SK-N-SH treated with all-trans-retinoic acid at 6 μM for 48 hours (cell line): Measurements from ENCODE around the gene KIAA1958.

Source experiments
- ATAC-seq: fragments of 200-7000 bp; cut with Tn5 transposase; 3 replicates; pipeline ENCODE4 v1.9.1; 2020; ENCODE audit warnings: mild to moderate bottlenecking, moderate library complexity
- ARNTL ChIP-seq: fragments of 450-650 bp; formaldehyde crosslinking; IDR thresholded peaks from 2 replicates; pipeline ENCODE4 v1.5.0; 2020; ENCODE audit warnings: low read depth, mild to moderate bottlenecking, moderate library complexity, borderline replicate concordance
- BACH2 ChIP-seq: fragments of 250-450 bp; sonication (Bioruptor Pico); IDR thresholded peaks from 2 replicates; pipeline ENCODE4 v1.9.0; 2021; ENCODE audit warnings: mild to moderate bottlenecking, borderline replicate concordance
- CSDC2 ChIP-seq: fragments of 250-450 bp; sonication (Bioruptor Pico); IDR thresholded peaks from 2 replicates; pipeline ENCODE4 v1.5.0; 2020; ENCODE audit warnings: mild to moderate bottlenecking, moderate library complexity
- ESRRG ChIP-seq: fragments of 250-450 bp; sonication (Bioruptor Pico); IDR thresholded peaks from 2 replicates; pipeline ENCODE4 v1.6.1; 2021; ENCODE audit warnings: mild to moderate bottlenecking
- GLIS3 ChIP-seq: fragments of 250-450 bp; sonication (Bioruptor Pico); IDR thresholded peaks from 2 replicates; pipeline ENCODE4 v1.5.0; 2020; ENCODE audit warnings: mild to moderate bottlenecking, moderate library complexity
- ISL1 ChIP-seq: fragments of 250-450 bp; sonication (Bioruptor Pico); IDR thresholded peaks from 2 replicates; pipeline ENCODE4 v2.1.2; 2022; ENCODE audit warnings: mild to moderate bottlenecking, moderate library complexity
- OSR1 ChIP-seq: fragments of 250-450 bp; sonication (Bioruptor Pico); IDR thresholded peaks from 2 replicates; pipeline ENCODE4 v1.8.0; 2022; ENCODE audit warnings: moderate library complexity, mild to moderate bottlenecking, inconsistent platforms
- PPARA ChIP-seq: fragments of 250-450 bp; sonication (Bioruptor Pico); IDR thresholded peaks from 2 replicates; pipeline ENCODE4 v1.5.0; 2020; ENCODE audit warnings: mild to moderate bottlenecking, borderline replicate concordance
- RARB ChIP-seq: fragments of 250-450 bp; sonication (Bioruptor Pico); IDR thresholded peaks from 2 replicates; pipeline ENCODE4 v1.8.0; 2021; ENCODE audit warnings: mild to moderate bottlenecking, moderate library complexity
- SNAI2 ChIP-seq: fragments of 250-450 bp; sonication (Bioruptor Pico); IDR thresholded peaks from 2 replicates; pipeline ENCODE4 v1.5.0; 2020; ENCODE audit warnings: mild to moderate bottlenecking, moderate library complexity
- TCF4 ChIP-seq: fragments of 250-450 bp; sonication (Bioruptor Pico); IDR thresholded peaks from 2 replicates; pipeline ENCODE4 v1.8.0; 2021; ENCODE audit warnings: mild to moderate bottlenecking, moderate library complexity, borderline replicate concordance
- TOX ChIP-seq: fragments of 250-450 bp; sonication (Bioruptor Pico); IDR thresholded peaks from 2 replicates; pipeline ENCODE4 v1.8.0; 2021; ENCODE audit warnings: mild to moderate bottlenecking, moderate library complexity, borderline replicate concordance
- ZC3H10 ChIP-seq: fragments of 250-450 bp; sonication (Bioruptor Pico); IDR thresholded peaks from 2 replicates; pipeline ENCODE4 v1.5.1; 2021; ENCODE audit warnings: mild to moderate bottlenecking, moderate library complexity
- ZFP3 ChIP-seq: fragments of 250-450 bp; sonication (Bioruptor Pico); IDR thresholded peaks from 2 replicates; pipeline ENCODE4 v1.5.0; 2020; ENCODE audit warnings: mild to moderate bottlenecking, moderate library complexity
- ZFP30 ChIP-seq: fragments of 450-650 bp; formaldehyde crosslinking; IDR thresholded peaks from 2 replicates; pipeline ENCODE4 v1.5.0; 2022; ENCODE audit warnings: mild to moderate bottlenecking, moderate library complexity
- ZNF565 ChIP-seq: fragments of 450-650 bp; formaldehyde crosslinking; conservative IDR thresholded peaks from 2 replicates; pipeline ENCODE4 v1.5.0; 2020; ENCODE audit warnings: low read depth, mild to moderate bottlenecking, moderate library complexity
- ZNF8 ChIP-seq: fragments of 450-650 bp; formaldehyde crosslinking; IDR thresholded peaks from 2 replicates; pipeline ENCODE4 v1.5.0; 2020; ENCODE audit warnings: mild to moderate bottlenecking, moderate library complexity
- TF ChIP-seq, protein P1 (sequence below): fragments of 250-450 bp; sonication (Bioruptor Pico); IDR thresholded peaks from 2 replicates; pipeline ENCODE4 v1.5.0; 2020; ENCODE audit warnings: mild to moderate bottlenecking, moderate library complexity
- TF ChIP-seq, protein P2 (sequence below): fragments of 250-450 bp; sonication (Bioruptor Pico); IDR thresholded peaks from 2 replicates; pipeline ENCODE4 v1.8.0; 2021; ENCODE audit warnings: low read depth, mild to moderate bottlenecking, moderate library complexity, borderline replicate concordance
- TF ChIP-seq, protein P3 (sequence below): fragments of 250-450 bp; sonication (Bioruptor Pico); IDR thresholded peaks from 2 replicates; pipeline ENCODE4 v1.8.0; 2020; ENCODE audit warnings: mild to moderate bottlenecking, moderate library complexity, borderline replicate concordance
- TF ChIP-seq, protein P4 (sequence below): fragments of 250-450 bp; sonication (Bioruptor Pico); IDR thresholded peaks from 2 replicates; pipeline ENCODE4 v1.5.1; 2021; ENCODE audit warnings: mild to moderate bottlenecking, moderate library complexity

Gene KIAA1958

DNA sequence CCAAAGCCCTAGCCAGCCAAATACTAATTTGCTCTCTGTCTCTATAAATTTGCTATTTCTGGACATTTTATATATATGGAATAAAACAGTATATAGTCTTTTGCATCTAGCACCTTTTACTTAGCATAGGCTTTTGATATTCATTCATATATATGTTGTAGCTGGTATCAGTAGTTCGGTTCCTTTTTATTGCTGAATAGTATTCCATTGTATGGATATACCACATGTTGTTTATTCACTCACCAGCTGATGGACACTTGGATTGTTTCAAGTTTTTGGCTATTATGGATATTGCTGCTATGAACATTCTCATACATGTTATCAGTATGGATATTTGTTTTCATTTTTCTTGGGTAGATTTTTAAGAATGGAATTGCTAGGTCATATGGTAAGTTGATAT is 23.8 kb upstream of the KIAA1958 start:
- no peak for ATAC-seq
- TF ChIP-seq ARNTL (CRISPR knock-in tag): no peak
- TF ChIP-seq, protein P1, sequence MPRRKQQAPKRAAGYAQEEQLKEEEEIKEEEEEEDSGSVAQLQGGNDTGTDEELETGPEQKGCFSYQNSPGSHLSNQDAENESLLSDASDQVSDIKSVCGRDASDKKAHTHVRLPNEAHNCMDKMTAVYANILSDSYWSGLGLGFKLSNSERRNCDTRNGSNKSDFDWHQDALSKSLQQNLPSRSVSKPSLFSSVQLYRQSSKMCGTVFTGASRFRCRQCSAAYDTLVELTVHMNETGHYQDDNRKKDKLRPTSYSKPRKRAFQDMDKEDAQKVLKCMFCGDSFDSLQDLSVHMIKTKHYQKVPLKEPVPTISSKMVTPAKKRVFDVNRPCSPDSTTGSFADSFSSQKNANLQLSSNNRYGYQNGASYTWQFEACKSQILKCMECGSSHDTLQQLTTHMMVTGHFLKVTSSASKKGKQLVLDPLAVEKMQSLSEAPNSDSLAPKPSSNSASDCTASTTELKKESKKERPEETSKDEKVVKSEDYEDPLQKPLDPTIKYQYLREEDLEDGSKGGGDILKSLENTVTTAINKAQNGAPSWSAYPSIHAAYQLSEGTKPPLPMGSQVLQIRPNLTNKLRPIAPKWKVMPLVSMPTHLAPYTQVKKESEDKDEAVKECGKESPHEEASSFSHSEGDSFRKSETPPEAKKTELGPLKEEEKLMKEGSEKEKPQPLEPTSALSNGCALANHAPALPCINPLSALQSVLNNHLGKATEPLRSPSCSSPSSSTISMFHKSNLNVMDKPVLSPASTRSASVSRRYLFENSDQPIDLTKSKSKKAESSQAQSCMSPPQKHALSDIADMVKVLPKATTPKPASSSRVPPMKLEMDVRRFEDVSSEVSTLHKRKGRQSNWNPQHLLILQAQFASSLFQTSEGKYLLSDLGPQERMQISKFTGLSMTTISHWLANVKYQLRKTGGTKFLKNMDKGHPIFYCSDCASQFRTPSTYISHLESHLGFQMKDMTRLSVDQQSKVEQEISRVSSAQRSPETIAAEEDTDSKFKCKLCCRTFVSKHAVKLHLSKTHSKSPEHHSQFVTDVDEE (CRISPR knock-in tag): no peak
- TF ChIP-seq OSR1 (CRISPR knock-in tag): no peak
- TF ChIP-seq, protein P2, sequence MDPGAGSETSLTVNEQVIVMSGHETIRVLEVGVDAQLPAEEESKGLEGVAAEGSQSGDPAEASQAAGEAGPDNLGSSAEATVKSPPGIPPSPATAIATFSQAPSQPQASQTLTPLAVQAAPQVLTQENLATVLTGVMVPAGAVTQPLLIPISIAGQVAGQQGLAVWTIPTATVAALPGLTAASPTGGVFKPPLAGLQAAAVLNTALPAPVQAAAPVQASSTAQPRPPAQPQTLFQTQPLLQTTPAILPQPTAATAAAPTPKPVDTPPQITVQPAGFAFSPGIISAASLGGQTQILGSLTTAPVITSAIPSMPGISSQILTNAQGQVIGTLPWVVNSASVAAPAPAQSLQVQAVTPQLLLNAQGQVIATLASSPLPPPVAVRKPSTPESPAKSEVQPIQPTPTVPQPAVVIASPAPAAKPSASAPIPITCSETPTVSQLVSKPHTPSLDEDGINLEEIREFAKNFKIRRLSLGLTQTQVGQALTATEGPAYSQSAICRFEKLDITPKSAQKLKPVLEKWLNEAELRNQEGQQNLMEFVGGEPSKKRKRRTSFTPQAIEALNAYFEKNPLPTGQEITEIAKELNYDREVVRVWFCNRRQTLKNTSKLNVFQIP (CRISPR knock-in tag): no peak
- TF ChIP-seq SNAI2: no peak
- peak; percentile 99 for TF ChIP-seq ZNF8 (CRISPR knock-in tag)
- no peak for TF ChIP-seq ZFP3 (CRISPR knock-in tag)
- TF ChIP-seq, all 23 proteins: peak for 1

DNA sequence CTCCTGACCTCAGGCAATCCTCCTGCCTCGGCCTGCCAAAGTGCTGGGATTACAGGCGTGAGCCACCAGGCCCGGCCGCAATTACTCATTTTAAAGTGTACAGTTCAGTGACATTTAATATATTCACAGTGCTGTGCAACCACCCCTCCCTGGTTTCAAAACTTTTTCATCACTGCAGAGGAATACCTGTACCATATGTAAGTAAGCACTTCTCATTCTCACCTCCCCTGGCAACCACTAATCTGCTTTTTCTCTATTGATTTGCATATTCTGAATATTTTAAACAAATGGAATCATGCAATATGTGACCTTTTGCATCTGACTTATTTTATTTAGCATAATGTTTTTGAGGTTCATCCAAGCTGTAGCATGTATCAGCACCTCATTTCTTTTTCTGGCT is 21.3 kb upstream of the KIAA1958 start:
- no peak for TF ChIP-seq ZC3H10 (CRISPR knock-in tag)
- no peak for TF ChIP-seq PPARA (CRISPR knock-in tag)
- no peak for TF ChIP-seq CSDC2 (CRISPR knock-in tag)
- TF ChIP-seq ZNF8 (CRISPR knock-in tag): no peak
- TF ChIP-seq ARNTL (CRISPR knock-in tag): no peak
- no peak for TF ChIP-seq ESRRG
- TF ChIP-seq ZNF565 (CRISPR knock-in tag): no peak
- TF ChIP-seq OSR1 (CRISPR knock-in tag): no peak
- TF ChIP-seq TOX (CRISPR knock-in tag): no peak
- no peak for TF ChIP-seq BACH2
- no peak for ATAC-seq

DNA sequence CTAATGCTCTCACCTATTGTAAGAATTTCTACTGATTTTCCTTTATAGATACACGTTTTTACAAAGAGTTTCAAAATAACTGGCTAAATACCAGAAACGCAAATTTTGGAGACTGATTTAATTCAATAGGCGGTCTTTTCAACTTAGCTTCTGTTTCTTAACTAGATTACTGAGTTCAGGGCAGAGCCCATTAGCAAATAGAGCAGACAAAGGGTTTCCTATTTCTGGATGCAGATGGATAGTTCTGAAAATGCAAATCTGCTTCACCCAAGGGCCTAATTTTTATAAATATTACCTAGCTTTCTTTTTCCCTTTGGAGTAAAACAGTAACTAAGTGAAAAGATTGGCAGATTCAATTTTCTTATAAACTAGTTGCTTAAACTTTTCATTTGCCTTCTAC is 13.6 kb upstream of the KIAA1958 start:
- ATAC-seq: no peak
- no peak for TF ChIP-seq ZC3H10 (CRISPR knock-in tag)
- TF ChIP-seq ARNTL (CRISPR knock-in tag): no peak
- TF ChIP-seq GLIS3 (CRISPR knock-in tag): no peak
- no peak for TF ChIP-seq ISL1
- TF ChIP-seq, protein P3, sequence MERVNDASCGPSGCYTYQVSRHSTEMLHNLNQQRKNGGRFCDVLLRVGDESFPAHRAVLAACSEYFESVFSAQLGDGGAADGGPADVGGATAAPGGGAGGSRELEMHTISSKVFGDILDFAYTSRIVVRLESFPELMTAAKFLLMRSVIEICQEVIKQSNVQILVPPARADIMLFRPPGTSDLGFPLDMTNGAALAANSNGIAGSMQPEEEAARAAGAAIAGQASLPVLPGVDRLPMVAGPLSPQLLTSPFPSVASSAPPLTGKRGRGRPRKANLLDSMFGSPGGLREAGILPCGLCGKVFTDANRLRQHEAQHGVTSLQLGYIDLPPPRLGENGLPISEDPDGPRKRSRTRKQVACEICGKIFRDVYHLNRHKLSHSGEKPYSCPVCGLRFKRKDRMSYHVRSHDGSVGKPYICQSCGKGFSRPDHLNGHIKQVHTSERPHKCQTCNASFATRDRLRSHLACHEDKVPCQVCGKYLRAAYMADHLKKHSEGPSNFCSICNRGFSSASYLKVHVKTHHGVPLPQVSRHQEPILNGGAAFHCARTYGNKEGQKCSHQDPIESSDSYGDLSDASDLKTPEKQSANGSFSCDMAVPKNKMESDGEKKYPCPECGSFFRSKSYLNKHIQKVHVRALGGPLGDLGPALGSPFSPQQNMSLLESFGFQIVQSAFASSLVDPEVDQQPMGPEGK (CRISPR knock-in tag): no peak
- no peak for TF ChIP-seq SNAI2
- no peak for TF ChIP-seq ZFP30
- TF ChIP-seq OSR1 (CRISPR knock-in tag): no peak
- TF ChIP-seq ZFP3 (CRISPR knock-in tag): no peak
- TF ChIP-seq PPARA (CRISPR knock-in tag): no peak
- no peak for TF ChIP-seq CSDC2 (CRISPR knock-in tag)
- no peak for TF ChIP-seq TCF4
- no peak for TF ChIP-seq TOX (CRISPR knock-in tag)
- TF ChIP-seq RARB: no peak
- TF ChIP-seq, protein P4, sequence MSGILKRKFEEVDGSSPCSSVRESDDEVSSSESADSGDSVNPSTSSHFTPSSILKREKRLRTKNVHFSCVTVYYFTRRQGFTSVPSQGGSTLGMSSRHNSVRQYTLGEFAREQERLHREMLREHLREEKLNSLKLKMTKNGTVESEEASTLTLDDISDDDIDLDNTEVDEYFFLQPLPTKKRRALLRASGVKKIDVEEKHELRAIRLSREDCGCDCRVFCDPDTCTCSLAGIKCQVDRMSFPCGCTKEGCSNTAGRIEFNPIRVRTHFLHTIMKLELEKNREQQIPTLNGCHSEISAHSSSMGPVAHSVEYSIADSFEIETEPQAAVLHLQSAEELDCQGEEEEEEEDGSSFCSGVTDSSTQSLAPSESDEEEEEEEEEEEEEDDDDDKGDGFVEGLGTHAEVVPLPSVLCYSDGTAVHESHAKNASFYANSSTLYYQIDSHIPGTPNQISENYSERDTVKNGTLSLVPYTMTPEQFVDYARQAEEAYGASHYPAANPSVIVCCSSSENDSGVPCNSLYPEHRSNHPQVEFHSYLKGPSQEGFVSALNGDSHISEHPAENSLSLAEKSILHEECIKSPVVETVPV (CRISPR knock-in tag): no peak
- TF ChIP-seq ZNF8 (CRISPR knock-in tag): no peak
- TF ChIP-seq, protein P1 (CRISPR knock-in tag): no peak
- TF ChIP-seq ESRRG: no peak
